Kidney (tissue), 14 donors: ENCODE data around the gene OR10H1. TPM values are rescaled to one million over a fixed set of nuclear protein-coding genes. Genes with fewer than 3 reads are reported as not detected.

Experiments used
- DNase-seq, 5 donors: peaks; one replicate each; pipeline ENCODE4 v3.0.0-alpha.2; 2013 to 2020
- FAIRE-seq: peaks from 2 replicates; lab custom pipeline; 2012; peaks lifted over from hg19 to GRCh38; lab: Jason Lieb, UNC
- H3K27ac ChIP-seq, 2 donors: one replicate each; pipeline ENCODE4 v1.7.0; 2013; ENCODE audit warnings: low read depth in 2 of 2, low read length in 2 of 2, inconsistent platforms in 1 of 2
- H3K27me3 ChIP-seq: one replicate; pipeline ENCODE4 v1.7.1; 2013; ENCODE audit warnings: low read length, inconsistent platforms; ENCODE audit not compliant: control insufficient read depth, insufficient read depth
- H3K36me3 ChIP-seq, 3 donors: one replicate each; pipeline versions ENCODE4 v1.7.0 to v1.7.1; 2013; ENCODE audit warnings: low read length in 3 of 3, control low read depth in 1 of 3, inconsistent platforms in 1 of 3; ENCODE audit not compliant: insufficient read depth in 3 of 3, control insufficient read depth in 2 of 3
- H3K4me1 ChIP-seq, 3 donors: one replicate each; pipeline versions ENCODE4 v1.7.0 to v1.7.1; 2013; ENCODE audit warnings: low read length in 3 of 3, inconsistent platforms in 1 of 3, low read depth in 1 of 3; ENCODE audit not compliant: control insufficient read depth in 2 of 3, insufficient read depth in 2 of 3
- H3K4me3 ChIP-seq, 3 donors: one replicate each; pipeline versions ENCODE4 v1.7.0 to v1.8.1; 2013; ENCODE audit warnings: low read length in 3 of 3, control low read depth in 1 of 3, inconsistent platforms in 1 of 3
- H3K9ac ChIP-seq, 3 donors: one replicate each; pipeline versions ENCODE4 v1.7.0 to v1.7.1; 2013; ENCODE audit warnings: low read length in 3 of 3, control low read depth in 1 of 3, inconsistent platforms in 1 of 3
- H3K9me3 ChIP-seq, 3 donors: one replicate each; pipeline versions ENCODE4 v1.7.0 to v1.7.1; 2013; ENCODE audit warnings: low read length in 3 of 3, control low read depth in 1 of 3, inconsistent platforms in 1 of 3; ENCODE audit not compliant: control insufficient read depth in 2 of 3, insufficient read depth in 1 of 3
- CTCF ChIP-seq: IDR thresholded peaks from 3 replicates; pipeline ENCODE4 v1.5.1; 2012; ENCODE audit warnings: mild to moderate bottlenecking, moderate library complexity, borderline replicate concordance; ENCODE audit not compliant: insufficient read depth; ENCODE audit errors: extremely low read depth
- intact Hi-C: fragments of 100-400 bp; cut with DNase I; formaldehyde crosslinking; loops from one replicate; pipeline ENCODE4 v1.11.1; 2022
- polyA plus RNA-seq: library from polyadenylated mRNA; stranded (reverse); fragments of 350-450 nt; fragmentation: Illumina TruSeq; extraction: RNeasy Lipid Tissue Mini Kit (QIAGEN cat#74804); gene quantifications from one replicate; pipeline ENCODE4 v1.2.3, GENCODE V29; 2014; ENCODE audit warnings: low read depth, low replicate concordance; ENCODE audit not compliant: insufficient read depth
- total RNA-seq: library from RNA; stranded (reverse); fragmentation: NEBNext Ultra II Directional; extraction: Animal tissue kit (Norgen Biotek cat#: 25700); gene quantifications from one replicate; pipeline ENCODE4 v1.2.1, GENCODE V29; 2021
- donor health status: control.
- donor health status: control.
- donor health status: control.
- donor health status: control.
- donor health status: control.
- donor health status: DM: yes; HTN: yes; CAD: no.
- donor health status: Normal renal cell carcinoma (clear cell type).

Gene OR10H1
- total and polyA plus RNA-seq, 2 donors from 2014 or later = 0.09 TPM; not detected in 1

- intact Hi-C loops = no loop called here
- Histone ChIP-seq H3K36me3 (no peaks in the 10 kb centered on the region), H3K9me3 (no peaks in the 10 kb centered on the region), H3K27me3 (no peaks in the 10 kb centered on the region), H3K4me1 (no peaks in the 10 kb centered on the region), H3K4me3 (no peak overlapping the region), H3K9ac (no peak overlapping the region), H3K27ac (no peak overlapping the region)
- FAIRE-seq (no peak), DNase-seq (peak in 3 of 5 donors; percentile 3 to 88 (median 34))
- no peak for TF ChIP-seq CTCF
These were observed 35.5 kb downstream of the OR10H1 start for GRCh38 chr19:15779756-15780476.

- DNase-seq = no peak
- H3K9ac ChIP-seq = no peak overlapping the region
- H3K27me3 ChIP-seq = no peaks in the 10 kb centered on the region
- no peak for TF ChIP-seq CTCF
- intact Hi-C loops = no loop called here
- no peaks in the 10 kb centered on the region for H3K36me3 ChIP-seq
- H3K27ac ChIP-seq = no peak overlapping the region
- H3K4me3 ChIP-seq = no peak overlapping the region
- FAIRE-seq = no peak
- no peaks in the 10 kb centered on the region for H3K4me1 ChIP-seq
- no peaks in the 10 kb centered on the region for H3K9me3 ChIP-seq
These were observed 38.2 kb downstream of the OR10H1 start for GRCh38 chr19:15776991-15777970.

- TF ChIP-seq CTCF = no peak
- DNase-seq = no peak
- Histone ChIP-seq H3K9ac (no peak overlapping the region), H3K27ac (no peak overlapping the region), H3K4me3 (no peak overlapping the region), H3K36me3 (no peaks in the 10 kb centered on the region), H3K9me3 (no peaks in the 10 kb centered on the region), H3K4me1 (no peaks in the 10 kb centered on the region), H3K27me3 (no peaks in the 10 kb centered on the region)
- intact Hi-C loops = no loop called here
- FAIRE-seq = no peak
These were observed 39.2 kb downstream of the OR10H1 start for GRCh38 chr19:15776264-15776663.
